ENCODE measurements around the gene XYLT1.

- TF ChIP-seq, protein P1, sequence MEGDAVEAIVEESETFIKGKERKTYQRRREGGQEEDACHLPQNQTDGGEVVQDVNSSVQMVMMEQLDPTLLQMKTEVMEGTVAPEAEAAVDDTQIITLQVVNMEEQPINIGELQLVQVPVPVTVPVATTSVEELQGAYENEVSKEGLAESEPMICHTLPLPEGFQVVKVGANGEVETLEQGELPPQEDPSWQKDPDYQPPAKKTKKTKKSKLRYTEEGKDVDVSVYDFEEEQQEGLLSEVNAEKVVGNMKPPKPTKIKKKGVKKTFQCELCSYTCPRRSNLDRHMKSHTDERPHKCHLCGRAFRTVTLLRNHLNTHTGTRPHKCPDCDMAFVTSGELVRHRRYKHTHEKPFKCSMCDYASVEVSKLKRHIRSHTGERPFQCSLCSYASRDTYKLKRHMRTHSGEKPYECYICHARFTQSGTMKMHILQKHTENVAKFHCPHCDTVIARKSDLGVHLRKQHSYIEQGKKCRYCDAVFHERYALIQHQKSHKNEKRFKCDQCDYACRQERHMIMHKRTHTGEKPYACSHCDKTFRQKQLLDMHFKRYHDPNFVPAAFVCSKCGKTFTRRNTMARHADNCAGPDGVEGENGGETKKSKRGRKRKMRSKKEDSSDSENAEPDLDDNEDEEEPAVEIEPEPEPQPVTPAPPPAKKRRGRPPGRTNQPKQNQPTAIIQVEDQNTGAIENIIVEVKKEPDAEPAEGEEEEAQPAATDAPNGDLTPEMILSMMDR (conservative IDR thresholded peaks at IDR 0.05; ENCODE audit: low read depth, low read length) = no peak
- TF ChIP-seq RAD21 (IDR thresholded peaks at IDR 0.05; ENCODE audit: low read length) = no peak
- no peak for TF ChIP-seq POLR2A (IDR thresholded peaks at IDR 0.05; ENCODE audit: low read depth, low read length)
- no peak for TF ChIP-seq CEBPB (IDR thresholded peaks at IDR 0.05; ENCODE audit: low read depth, low read length)
- TF ChIP-seq, protein P2, sequence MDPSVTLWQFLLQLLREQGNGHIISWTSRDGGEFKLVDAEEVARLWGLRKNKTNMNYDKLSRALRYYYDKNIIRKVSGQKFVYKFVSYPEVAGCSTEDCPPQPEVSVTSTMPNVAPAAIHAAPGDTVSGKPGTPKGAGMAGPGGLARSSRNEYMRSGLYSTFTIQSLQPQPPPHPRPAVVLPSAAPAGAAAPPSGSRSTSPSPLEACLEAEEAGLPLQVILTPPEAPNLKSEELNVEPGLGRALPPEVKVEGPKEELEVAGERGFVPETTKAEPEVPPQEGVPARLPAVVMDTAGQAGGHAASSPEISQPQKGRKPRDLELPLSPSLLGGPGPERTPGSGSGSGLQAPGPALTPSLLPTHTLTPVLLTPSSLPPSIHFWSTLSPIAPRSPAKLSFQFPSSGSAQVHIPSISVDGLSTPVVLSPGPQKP (IDR thresholded peaks at IDR 0.05; ENCODE audit: borderline replicate concordance, low read depth, low read length) = no peak
- TF ChIP-seq, protein P3, sequence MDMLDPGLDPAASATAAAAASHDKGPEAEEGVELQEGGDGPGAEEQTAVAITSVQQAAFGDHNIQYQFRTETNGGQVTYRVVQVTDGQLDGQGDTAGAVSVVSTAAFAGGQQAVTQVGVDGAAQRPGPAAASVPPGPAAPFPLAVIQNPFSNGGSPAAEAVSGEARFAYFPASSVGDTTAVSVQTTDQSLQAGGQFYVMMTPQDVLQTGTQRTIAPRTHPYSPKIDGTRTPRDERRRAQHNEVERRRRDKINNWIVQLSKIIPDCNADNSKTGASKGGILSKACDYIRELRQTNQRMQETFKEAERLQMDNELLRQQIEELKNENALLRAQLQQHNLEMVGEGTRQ (IDR thresholded peaks at IDR 0.05; ENCODE audit: low read depth, low read length) = no peak
Measured at GRCh38 chr16:17351441-17352035, 119.2 kb downstream of the XYLT1 start.
